HT1080 (cell line): ENCODE results near the gene ABCA4. TPM values are rescaled to one million over a fixed set of nuclear protein-coding genes. Genes with fewer than 3 reads are reported as not detected.

Experiments used
- DNase-seq: peaks from one replicate; pipeline ENCODE4 v3.0.0-alpha.2; 2015; ENCODE audit warnings: low read depth
- total RNA-seq: library from RNA; depleted of rRNA; stranded (reverse); fragments of >200 nt; shearing (Covaris generic); gene quantifications from 2 replicates; pipeline ENCODE4 v1.2.3, GENCODE V29; 2014

The ABCA4 gene
- total RNA-seq, 1 experiment from 2014 or later: 0.26 TPM

GRCh38 chr1:94029130-94029993, 91.6 kb downstream of the ABCA4 start:
- no peak for DNase-seq

- DNase-seq: no peak
Observed at GRCh38 chr1:94027721-94028515, 93.0 kb downstream of the ABCA4 start.

GRCh38 chr1:94026619-94027380, 94.1 kb downstream of the ABCA4 start:
- no peak for DNase-seq

GRCh38 chr1:94025383-94026340, 95.3 kb downstream of the ABCA4 start:
- DNase-seq: peak; percentile 64

GRCh38 chr1:94024104-94024792, 96.7 kb downstream of the ABCA4 start:
- no peak for DNase-seq

GRCh38 chr1:94022471-94023189, 98.3 kb downstream of the ABCA4 start:
- peak; percentile 72 for DNase-seq

GRCh38 chr1:94020764-94021579, 100.0 kb downstream of the ABCA4 start:
- DNase-seq: peak; percentile 68

- DNase-seq: no peak
Observed at GRCh38 chr1:94019327-94019726, 101.6 kb downstream of the ABCA4 start.

- peak; percentile 54 for DNase-seq
Observed at GRCh38 chr1:94017155-94017829, 103.7 kb downstream of the ABCA4 start.

- no peak for DNase-seq
Observed at GRCh38 chr1:94015489-94015817, 105.5 kb downstream of the ABCA4 start.

GRCh38 chr1:94014635-94015488, 106.1 kb downstream of the ABCA4 start:
- no peak for DNase-seq

GRCh38 chr1:94014087-94014486, 106.9 kb downstream of the ABCA4 start:
- no peak for DNase-seq

- DNase-seq: no peak
Observed at GRCh38 chr1:94013367-94013878, 107.5 kb downstream of the ABCA4 start.

GRCh38 chr1:94012708-94013366, 108.1 kb downstream of the ABCA4 start:
- no peak for DNase-seq

- no peak for DNase-seq
Observed at GRCh38 chr1:94011709-94012595, 109.0 kb downstream of the ABCA4 start.
